GM19452 (cell line): Measurements from ENCODE around the gene TMEM184B.
A peak's percentile ranks its signal among the peaks of the same experiment; 100 is the strongest.

Source experiments
- ATAC-seq: cut with Tn5 transposase; IDR thresholded peaks from one replicate; pipeline ENCODE4 v1.9.1; 2021; ENCODE audit not compliant: unreplicated experiment

The TMEM184B gene

GRCh38 chr22:38228326-38228872 lies 44.4 kb downstream of the TMEM184B start:
- ATAC-seq: no peak

GRCh38 chr22:38226853-38227649 lies 45.8 kb downstream of the TMEM184B start:
- ATAC-seq: no peak

GRCh38 chr22:38223289-38223960 lies 49.4 kb downstream of the TMEM184B start:
- ATAC-seq: no peak

- ATAC-seq: no peak
Observed at GRCh38 chr22:38222797-38223119, 50.1 kb downstream of the TMEM184B start.

- no peak for ATAC-seq
Observed at GRCh38 chr22:38221908-38222796, 50.7 kb downstream of the TMEM184B start.

- no peak for ATAC-seq
Observed at GRCh38 chr22:38221407-38221806, 51.4 kb downstream of the TMEM184B start.

GRCh38 chr22:38220653-38221386 lies 52.0 kb downstream of the TMEM184B start:
- ATAC-seq: no peak

- ATAC-seq: no peak
Observed at GRCh38 chr22:38220163-38220562, 52.6 kb downstream of the TMEM184B start.

- no peak for ATAC-seq
Observed at GRCh38 chr22:38219632-38220031, 53.2 kb downstream of the TMEM184B start.

GRCh38 chr22:38218661-38219622 lies 53.9 kb downstream of the TMEM184B start:
- no peak for ATAC-seq

- no peak for ATAC-seq
Observed at GRCh38 chr22:38215156-38216038, 57.4 kb downstream of the TMEM184B start.

- peak; percentile 52 for ATAC-seq
Observed at GRCh38 chr22:38214302-38215056, 58.3 kb downstream of the TMEM184B start.

GRCh38 chr22:38213990-38214301 lies 58.9 kb downstream of the TMEM184B start:
- no peak for ATAC-seq

GRCh38 chr22:38213319-38213989 lies 59.4 kb downstream of the TMEM184B start:
- ATAC-seq: no peak

- no peak for ATAC-seq
Observed at GRCh38 chr22:38212442-38212841, 60.4 kb downstream of the TMEM184B start.

- no peak for ATAC-seq
Observed at GRCh38 chr22:38211556-38211955, 61.3 kb downstream of the TMEM184B start.

GRCh38 chr22:38208551-38208968 lies 64.2 kb downstream of the TMEM184B start:
- ATAC-seq: no peak
